IPS DF 4.7 (cell line): Measurements from ENCODE around the gene CCDC85C.
A peak's percentile ranks its signal among the peaks of the same experiment; 100 is the strongest.

Experiments
- DNase-seq: peaks from one replicate; pipeline ENCODE4 v3.0.0-alpha.2; 2013; ENCODE audit warnings: low spot score; ENCODE audit errors: extremely low read depth

CCDC85C gene

DNA sequence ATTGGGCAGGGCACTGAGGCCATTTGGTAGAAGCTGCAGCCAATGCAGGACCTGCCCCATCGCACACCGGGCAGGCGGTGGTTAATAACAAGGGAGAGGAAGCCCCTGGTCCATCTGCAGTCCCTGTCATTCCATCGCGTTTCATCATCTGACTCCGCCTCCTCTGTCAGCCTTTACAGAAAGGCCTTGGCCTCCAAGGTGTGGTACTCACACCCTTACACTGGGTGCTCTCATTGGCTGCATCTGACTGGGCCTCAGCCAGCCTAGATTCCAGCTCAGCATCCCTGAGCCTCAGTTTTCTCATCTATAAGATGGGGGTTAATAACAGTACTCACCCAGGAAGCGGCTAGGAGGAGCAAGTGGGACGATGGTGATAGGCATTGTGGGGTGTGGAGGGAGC lies 26.2 kb upstream of the CCDC85C start:
- DNase-seq = no peak

DNA sequence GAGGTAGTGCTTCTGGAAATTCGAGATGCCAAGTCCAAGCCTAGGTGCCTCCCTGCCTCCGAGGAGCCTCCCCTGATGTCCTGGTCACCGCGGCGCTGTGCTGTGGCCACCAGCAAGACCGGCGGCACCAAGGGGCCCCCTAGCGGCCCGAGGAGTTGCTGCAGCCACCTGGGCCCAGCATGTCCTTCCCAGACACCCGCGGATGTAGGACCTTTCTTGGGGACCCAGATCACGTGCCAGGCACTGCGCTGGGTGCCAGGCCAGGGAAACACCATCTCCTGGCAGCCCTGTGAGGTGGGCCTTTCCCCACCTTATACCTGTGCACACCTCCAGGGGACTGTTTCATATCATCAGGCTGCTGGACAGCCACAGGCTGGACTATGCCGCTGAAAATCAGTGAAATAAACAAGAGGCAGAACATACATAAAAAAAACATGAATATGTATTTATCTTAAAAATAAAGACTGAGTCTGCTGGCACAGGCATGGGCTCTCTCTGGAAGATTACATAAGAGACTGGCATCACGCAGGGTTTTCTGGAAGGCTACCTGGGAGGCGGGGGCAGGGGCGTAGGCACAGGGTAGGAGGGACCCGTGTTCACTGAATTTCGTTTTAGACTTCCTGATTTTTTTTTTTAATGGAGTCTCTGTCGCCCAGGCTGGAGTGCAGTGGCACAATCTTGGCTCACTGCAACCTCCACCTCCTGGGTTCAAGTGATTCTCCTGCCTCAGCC lies 25.0 kb upstream of the CCDC85C start:
- peak; percentile 36 for DNase-seq

DNA sequence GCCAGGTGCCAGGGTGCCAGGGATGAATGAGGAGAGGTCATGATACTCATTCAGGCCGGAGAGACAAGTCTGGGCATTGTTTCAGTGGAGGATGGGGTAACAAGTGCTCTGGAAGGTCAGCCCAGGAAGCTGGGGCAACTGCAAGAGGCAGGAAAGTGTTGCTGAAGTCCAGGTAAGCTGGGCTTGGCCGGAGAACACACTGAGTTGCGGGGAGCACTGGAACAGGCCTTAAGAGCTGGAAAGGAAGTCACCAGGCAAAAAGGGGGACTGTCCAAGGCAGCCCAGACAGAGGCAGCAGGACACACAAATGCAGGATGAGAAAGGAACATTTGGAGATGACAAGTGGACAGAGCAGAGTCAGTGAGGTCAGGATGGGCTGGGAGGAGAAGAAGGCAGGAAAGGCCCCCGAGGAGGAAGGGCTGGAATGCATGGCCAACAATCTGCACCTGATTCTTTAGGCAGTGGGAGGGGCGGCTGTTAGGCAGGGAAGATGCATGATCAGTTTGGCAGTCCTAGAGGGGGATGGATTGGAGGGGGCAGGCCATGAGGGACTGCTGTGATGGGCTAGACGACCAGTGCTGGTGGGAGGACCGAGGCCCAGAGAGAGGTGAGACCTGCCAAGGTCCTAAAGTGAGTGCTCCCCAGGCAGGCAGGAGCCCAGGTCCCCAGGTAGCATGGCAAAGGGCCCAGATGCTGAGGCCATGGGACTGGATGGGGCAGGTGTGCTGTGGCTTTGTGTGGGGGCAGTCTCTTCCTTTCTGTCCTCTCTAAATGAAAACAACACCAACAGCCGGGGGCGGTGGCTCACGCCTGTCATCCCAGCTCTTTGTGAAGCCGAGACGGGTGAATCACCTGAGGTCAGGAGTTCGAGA lies 23.7 kb upstream of the CCDC85C start:
- no peak for DNase-seq

DNA sequence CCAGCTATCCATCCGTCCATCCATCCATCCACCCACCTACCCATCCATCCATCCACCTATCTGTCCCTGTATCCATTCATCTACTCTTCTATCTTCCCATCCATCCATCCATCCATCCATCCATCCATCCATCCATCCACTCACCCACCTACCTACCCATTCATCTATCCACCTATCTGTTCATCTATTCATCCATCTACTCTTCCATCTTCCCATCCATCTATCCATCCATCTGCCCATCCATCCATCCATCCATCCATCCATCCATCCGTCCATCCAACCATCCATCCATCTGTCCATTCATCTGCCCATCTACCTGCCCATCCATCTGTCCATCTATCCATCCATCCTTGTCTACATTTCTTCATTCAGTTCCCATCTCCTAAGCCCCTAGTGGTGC lies 23.1 kb upstream of the CCDC85C start:
- no peak for DNase-seq

DNA sequence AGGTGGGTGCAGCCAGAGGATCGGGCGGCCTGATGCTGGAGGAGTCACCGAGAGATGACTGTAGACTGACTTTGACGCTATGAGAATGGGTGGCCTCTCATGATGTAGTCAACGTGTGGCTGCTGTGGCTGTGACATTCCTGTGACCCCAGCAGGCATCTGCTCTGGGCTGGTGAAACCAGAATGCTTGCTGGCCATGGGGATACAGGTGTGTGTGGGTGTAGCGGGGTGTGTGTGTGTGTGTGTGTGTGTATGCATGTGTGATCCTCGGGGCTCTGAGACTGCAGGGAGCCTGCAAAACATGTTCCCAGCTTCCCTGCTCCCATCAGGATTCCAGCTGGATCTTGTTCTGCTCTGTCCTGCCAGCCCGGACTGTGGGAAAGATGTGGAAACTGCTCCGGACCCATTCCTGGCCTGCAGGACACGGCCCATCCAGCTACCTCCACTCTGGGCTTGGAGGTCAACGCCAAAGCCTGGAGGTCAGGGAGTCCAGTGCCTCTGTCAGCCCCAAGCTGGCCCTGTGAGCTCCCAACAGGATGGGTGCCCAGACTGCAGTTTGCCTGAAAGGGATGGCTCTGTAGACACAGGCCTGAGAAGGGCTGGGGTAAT lies 22.1 kb upstream of the CCDC85C start:
- DNase-seq = no peak

DNA sequence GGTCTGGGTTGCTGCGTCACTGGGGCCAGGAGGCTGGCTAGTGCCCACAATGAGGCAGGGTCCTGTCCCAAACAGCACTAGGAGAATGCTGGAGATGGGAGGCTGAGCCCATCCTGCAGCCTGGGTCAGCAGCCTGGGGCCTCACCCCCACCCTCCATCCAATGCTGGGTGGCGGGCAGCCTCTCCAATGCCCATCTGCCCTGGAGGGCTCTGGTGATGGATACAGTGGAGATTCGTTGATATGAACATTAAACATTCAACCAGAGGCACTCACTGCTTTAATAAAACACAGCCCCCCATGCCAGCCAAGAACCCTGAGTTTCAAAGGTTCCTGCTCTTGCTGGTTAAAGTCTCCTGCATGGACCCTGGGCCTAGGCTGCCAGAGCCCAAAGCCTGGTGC lies 21.5 kb upstream of the CCDC85C start:
- DNase-seq = no peak

DNA sequence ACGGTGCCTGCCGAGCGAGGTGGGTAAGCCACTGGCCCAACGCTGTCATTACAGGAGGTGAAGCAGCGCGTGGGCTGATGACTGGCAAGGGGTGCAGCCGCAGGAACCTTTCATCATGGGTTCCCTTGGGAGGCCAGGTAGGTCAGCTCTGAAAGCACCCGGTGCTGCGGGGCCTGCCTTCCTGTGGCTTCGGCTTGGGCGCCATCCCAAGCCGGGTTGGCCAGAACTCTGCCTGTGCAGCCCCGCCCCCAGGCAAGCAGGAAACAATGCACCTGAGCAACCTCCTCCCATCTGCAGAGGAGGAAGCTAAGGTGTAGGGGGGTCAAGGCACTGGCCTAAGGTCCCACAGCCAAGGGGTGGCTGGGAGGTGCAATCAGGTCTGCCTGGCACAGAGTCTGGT lies 21.0 kb upstream of the CCDC85C start:
- no peak for DNase-seq

DNA sequence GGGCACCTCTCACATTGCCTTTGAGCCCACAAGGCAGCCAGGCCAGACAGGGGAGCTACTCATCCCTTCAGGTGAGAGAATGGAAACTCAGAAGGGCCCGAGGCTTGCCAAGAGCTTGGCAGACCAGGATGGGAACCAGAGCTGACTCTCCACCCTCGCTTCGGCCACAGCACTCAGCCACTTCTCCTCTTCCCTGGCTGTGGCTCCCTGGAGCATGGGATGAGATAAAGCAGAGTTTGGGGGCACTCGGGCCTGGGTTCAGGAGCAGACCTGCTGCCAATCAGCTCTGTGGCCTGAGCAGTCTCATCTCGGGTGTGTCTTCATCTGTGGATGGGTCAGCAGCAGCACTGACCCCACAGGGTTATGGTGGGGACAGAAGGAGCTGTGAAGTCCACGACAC lies 20.0 kb upstream of the CCDC85C start:
- no peak for DNase-seq

DNA sequence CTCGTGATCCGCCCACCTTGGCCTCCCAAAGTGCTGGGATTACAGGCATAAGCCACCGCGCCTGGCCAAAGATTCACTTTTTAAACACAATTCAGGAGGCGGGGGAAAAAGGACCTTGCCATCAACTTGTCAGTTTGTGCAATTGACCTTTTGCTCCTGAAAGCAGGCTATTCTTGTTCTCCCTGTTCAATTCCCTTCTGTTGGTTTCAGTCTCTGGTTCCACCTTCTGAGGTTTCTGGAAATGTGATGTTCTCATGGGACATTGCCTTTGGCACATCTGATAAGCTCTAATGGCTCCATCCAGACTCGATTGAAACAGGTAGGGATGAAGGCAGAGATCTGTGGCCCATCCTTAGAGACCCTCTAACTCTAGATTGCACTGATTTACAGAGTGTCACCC lies 17.9 kb upstream of the CCDC85C start:
- DNase-seq = no peak

DNA sequence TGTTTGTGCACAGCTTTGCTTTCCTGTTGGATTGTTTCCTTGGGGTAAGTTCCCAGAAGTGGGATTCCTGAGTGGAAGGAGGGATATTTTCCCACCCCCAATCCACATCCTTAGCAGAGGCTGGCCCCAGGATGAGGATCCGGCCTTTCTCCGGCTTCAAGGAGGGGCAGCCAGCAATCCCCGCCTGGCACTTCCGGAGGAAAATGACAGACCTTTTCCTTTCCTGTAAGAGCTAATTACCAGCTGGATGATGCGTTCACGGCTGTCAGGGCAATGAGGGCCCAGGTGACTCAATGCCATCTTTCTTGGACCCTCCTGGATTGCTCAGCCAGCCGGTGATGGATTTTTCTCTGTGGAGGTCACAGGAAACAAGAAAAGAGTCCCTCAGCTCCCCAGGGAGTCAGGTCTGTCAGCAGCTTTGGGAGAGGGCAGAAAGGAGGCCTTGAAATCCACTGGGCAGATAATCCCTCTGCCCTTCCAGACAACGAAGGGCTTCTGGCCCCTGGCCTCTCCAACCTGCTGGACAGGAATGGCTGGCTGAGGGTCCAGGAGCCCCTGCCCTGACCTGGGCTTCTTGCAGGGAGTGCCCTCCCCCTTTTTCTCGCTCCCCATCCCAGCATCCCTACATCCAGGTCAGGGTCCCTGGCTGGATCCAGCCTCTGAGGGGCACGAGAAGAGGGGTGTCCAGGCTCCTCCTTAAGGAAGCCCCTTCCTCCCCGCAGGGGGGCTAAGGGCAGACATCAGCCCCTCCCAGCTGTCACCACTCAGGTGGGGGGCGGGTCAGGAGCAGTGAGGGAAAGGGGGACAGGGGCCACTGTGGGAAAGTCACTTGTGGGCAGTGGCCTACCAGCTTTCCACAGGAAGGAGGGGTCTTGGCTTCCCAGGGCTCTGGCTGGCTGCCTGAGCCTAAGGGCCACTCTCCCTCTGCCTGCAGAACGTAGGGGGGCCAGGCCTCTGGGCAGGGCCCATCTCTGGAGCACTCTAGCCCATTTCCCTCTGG lies 16.1 kb upstream of the CCDC85C start:
- no peak for DNase-seq

DNA sequence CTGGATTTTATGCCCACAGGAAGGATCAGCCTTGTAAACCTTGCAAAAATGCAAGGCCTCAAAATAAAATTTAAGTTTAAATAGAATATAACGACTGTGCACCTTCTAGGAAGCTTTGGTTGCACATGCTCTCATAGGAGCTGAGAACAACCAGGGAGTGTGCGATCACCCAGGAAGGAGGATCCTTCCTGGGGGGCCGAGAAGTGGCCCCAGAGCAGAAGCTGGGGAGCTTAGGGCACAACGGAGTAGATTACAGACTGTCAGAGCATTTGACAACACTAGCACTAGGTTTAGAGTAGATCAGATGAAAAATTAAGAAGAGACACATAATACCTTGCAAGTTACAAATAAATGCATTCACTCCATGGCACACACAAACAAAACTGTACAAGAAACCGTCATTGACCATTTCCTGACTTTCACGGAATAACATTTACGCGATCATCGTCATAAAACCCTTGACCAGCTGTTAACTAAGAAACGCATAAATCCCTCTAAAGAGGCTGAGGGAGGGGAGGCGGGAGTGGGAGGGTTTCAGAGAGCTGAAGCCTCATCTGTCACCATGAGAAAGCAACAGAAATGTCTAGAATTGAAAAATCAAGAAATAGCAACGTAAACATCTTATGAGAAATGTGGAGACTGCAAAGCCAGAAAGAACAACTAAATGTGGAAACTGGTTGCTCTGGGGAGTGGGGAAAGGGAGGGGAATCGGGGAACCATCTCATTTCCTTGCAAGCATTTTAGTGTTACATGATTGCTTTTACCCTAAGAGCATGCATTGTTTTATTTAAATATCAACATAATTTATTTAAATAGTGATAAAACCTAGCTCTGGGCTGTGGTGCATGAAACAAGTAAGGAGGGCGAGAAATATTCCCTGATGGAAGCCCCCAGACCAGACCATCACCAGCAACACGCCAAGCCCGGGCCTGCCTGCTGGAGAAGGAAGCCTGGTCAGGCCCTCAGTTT lies 13.1 kb upstream of the CCDC85C start:
- DNase-seq = no peak

DNA sequence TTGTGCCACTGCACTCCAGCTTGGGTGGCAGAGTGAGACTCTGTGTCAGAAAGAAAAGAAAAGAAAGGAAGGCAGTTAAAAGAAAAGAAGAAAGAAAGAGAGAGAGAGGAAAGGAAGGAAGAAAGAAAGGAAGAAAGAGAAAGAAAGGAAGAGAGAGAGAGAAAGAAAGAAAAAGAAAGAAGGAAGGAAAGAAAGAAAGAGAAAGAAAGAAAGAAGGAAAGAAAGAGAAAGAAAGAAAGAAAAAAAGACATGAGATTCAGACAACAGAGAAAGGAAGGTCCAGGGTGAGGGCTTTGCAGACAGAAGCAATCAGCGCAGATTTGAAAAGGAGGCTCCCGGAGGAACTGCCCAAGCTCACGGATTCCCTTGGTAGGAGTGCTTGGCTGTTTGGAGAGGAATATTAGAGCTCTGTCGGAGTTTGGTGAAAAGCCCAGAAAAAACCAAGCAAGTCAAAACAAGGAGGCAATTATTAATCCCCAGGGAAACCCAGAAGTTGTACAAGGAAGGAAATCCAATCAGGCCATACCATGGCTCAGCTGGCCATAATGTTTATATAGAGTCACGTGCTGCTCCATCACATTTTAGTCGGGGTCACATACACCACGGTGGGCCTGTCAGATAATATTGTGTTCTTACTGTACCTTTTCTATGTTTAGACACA lies 11.6 kb upstream of the CCDC85C start:
- DNase-seq = no peak

DNA sequence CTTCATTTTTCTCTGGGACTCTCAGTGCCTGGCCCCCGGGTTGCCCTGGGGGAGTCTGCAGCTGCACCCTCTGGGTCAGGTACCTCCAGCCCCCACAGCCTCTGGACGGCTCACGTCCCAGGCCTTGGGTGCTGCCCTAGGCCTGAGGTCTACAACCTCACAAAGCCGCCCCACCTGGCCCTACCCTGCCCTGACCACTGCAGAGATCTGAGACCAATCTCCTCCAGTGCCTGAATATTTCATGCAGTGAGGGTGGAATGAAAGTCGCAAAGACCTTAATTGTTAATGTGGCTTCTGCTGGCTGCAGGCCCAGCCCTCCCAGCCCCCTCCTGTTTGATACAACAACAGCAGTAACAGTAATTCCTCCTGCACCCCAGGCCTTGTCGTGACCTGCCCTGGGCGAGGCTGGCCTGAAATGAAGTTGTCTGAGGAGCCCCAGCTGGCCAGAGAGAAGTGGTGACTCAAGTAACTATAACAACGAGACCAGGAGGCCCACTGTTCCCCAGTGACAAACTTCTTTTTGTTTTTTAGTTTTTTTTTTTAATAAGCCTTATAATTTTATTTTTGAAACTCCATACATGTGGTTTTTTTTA lies 8.8 kb upstream of the CCDC85C start:
- DNase-seq = no peak

DNA sequence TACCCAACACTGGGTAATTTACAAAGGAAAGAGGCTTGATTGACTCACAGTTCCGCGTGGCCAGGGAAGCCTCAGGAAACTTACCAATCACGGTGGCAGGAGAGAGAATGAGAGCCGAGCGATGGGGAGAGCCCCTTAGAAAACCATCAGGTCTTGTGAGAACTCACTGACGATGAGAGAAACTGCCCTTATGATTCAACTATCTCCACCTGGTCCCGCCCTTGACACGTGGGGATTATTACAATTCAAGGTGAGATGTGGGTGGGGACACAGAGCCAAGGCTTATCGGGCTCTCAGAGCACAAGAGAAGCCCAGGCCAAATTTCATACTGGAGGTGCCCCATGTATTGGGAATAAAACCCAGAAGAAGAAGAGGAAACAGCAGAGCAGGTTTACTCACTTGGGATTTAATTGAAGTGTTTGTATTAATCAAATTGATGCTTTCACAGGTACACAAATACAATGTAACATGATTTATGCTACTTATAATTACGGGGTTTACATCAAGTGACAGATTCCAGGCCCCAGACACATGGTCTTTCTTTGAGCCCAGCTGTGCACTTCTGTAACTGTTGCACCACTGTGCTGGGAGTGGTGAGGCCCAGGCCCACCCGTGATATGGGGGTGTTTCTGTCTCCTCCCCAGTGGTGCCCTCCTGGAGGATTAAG lies 8.2 kb upstream of the CCDC85C start:
- DNase-seq = no peak

DNA sequence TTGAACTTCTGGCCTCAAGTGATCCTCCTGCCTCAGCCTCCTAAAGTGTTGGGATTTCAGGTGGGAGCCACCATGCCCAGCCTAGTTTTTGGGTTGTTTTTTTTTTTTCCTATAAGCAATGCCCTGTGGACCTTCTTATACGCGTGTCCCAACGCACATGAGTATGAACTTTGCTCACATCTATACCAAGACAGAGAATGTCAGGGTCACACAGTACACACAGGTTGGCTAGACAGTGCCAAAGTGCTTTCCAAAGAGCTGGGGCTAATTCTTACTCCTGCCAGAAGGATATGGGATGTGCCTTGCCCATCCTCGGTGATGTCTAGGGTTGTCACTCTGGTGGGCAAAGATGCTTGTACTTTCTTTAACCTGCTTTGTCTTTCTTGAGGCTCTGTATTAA lies 7.6 kb upstream of the CCDC85C start:
- no peak for DNase-seq

DNA sequence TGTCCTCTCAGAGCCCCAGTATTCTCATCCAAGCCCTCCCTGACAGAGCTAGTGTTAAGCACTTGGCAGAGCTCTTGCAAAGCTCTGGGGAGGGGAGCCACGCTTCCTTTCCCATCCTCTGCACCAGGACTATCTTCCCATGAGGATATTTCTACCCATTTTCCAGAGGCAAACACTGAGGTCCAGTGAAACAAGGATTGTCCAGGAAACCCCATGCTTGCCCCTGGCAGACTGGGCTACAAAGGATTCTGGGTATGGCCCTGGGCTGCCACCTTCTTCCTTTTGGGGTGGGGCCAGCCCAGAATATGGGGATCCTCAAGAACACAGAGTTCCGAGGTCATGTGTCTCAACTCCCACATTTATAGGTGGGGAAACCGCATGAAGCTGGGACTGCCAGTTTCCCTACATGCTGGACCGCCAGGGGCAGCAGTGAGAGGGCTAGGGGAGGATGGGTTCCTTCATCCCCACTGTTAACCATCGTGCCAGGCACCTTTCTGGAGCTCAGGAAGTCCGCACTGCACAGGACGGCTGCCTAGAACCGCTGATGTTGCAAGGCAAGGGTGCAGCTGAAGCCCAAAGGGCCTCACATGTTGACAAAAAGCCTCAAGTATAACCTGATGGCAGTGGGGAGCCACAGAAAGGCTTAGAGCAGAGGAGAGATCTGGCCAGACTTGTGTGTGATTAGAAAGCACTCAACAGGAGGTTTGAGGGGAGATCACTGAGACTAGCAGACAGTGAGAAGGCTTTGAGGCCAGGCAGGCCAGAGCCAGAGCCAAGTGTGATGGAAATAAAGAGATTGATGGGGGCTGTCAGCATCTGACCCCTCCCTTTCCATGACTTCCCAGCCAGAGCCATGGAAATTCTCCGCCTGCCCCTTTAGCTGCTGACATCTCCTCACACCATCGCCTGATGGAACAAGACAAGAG lies 5.5 kb upstream of the CCDC85C start:
- no peak for DNase-seq

DNA sequence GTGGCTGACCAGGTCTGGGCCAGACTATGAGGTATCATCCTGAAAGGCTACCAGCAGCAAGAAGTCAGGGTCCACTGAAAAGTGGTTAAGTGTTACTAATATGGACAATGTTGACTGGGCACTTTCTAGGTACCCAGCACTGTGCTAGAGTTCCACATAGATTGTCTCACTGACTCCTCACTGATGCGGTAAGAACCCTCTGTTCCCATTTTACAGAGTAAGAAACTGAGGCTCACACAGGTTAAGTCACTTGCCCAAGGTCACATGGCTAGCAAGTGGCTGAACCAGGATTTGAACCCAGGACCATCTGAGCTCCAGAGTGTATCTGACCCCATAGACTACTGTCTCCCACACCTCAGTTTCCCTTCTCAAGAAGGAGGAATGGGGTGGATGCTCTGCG lies 4.6 kb upstream of the CCDC85C start:
- no peak for DNase-seq

DNA sequence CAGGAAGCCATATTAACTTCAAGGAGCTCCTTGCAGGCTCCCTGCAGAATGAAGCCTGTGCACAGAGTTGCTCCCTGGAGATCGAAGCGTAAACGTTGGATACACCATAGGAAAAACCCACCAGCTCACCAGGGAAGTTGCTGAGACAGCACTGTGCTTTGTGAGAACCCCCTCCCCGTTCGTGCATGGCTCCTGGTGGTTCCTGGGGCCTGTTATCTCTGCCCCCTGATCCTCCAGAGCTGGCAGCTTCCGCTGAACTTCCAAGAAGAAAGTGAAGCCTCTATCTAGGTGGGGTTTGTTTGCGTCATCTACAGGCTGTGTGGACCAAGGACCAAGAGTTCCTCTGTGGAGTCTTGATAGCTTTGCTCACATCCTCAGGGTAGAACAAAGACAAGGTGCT lies 2.4 kb upstream of the CCDC85C start:
- no peak for DNase-seq
